GM18507 (cell line): ENCODE results near the gene KIF2A.

ENCODE experiments used
- DNase-seq: peaks from one replicate; pipeline ENCODE4 v3.0.0; 2011; ENCODE audit warnings: low read depth; ENCODE audit not compliant: insufficient read length; ENCODE audit errors: extremely low spot score
- FAIRE-seq: peaks from 2 replicates; lab custom pipeline; 2011; peaks lifted over from hg19 to GRCh38; lab: Jason Lieb, UNC

KIF2A gene

DNA sequence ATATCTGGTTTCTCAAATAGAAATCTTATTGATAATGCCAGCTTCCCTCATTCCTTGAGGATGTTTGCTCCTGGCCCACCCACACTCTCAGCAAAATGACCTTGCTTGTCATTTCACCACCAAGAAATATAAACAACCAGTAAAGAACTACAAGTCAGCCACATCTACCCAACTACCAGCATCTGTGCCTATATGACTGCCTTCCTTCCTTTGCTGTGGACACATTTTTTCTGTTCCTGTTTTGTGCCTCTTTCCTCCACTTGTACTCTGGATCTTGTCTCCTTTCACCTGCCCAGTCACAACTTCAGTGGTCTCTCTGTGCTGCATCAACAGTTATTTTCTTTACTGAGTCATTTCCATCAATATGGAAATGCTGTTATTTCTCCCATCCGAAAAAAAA lies 20.3 kb downstream of the KIF2A start:
- FAIRE-seq, result peak; percentile 72
- DNase-seq, result no peak

DNA sequence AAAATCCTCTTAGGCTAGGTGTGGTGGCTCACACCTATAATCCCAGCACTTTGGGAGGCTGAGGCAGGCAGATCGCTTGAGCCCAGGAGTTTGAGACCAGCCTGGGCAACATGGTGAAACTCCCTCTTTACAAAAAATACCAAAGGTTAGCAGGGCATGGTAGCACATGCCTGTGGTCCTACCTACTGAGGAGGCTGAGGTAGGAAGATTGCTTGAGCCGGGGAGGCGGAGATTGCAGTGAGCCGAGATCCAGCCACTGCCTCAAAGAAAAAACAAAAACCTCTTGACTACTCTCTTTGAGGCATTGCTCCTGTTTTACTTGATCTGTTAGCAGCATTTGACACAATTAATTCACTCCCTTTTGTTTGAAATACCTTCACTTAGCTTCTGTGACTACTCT lies 20.7 kb downstream of the KIF2A start:
- FAIRE-seq, result no peak
- DNase-seq, result no peak

DNA sequence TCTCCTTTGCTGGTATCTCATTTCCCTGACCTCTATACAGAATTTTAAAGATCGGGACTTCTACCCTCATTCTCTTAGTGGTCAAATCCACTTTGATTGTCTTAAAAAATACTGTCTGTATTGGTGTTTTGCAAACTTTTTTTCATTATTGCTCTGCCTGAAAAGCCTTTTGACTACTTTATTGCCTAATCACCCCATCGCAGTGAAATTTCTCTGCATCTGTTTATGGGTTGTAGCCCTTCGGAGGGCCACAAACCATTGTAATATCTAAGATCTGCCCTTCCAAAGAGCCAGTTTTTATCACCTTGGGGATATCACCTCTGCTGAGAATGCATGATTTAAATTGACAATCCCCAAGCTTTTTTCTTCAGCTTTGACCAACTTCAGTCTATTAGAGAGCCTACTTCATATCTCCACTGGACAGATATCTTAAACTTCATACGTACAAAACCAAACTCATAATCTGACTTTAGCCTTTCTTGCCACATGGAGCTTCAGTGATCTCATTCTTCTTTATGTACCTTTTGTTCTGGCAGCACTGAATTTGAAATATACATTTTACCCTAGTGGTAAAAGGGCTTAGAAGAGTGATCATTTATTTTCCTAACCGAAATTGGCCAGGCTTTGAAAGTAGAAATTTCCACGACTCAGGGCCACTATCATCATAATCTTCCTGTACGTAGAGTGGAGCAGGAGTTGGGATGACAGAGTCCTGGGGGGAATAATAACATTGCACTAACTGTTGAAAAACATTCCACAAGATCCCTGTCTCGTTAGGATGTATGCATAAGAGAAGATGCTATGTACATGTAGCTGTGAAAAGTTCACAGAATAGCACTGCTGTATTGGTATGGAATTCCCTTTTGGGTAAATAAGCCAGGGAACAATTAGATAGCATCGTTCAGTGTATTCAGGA lies 21.4 kb downstream of the KIF2A start:
- DNase-seq (no peak), FAIRE-seq (no peak)

DNA sequence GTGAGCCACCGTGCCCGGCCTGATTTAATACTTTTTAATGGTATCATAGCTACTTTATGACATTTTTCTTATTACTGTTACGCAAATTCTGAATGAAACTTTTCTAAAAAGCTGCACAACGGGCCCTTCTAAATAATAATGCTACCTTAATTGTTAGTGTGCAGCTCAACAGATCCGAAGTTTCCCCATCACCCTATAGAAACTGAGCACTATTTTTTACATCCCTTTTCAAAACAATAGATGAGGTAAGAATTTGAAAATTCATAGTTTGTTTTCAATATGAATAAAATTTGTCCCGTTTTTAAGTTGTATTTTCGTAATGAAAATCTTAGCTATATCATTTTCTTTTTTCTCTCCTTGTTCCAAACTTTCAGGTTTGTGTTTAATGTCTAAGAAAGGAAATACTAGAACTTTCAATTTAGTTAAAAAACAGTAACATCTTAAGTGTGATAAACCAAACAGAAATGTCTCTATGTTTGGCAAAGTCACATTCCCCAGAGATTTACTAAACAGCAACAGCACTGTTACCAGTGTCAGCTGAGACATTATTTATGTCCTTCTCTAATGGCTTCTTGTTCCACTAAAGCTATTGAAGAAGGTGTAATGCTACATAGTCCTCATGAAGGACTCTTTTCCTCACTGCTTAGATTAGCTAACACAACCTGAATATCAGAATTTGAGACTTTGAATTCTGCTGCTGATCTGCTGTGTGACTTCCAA lies 22.9 kb downstream of the KIF2A start:
- DNase-seq (no peak), FAIRE-seq (peak; percentile 54)

DNA sequence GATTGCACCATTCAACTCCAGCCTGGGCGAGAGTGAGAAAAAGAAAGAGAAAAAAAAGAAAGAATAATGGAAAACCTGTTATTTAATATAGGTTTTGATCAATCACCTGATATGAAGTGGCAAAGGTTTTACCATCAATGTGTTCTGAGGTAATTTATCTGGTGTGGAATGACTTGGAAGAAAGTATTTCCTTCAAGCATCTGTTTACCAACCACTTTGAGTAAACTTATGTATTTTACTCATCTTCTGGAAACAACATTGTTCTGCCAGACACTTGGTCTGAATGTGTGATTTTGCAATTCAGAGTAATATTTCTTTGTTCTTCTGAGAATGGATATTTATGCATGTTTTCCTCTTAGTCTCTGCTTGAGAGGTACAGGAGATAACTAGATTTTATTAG lies 24.3 kb downstream of the KIF2A start:
- FAIRE-seq (no peak), DNase-seq (no peak)

DNA sequence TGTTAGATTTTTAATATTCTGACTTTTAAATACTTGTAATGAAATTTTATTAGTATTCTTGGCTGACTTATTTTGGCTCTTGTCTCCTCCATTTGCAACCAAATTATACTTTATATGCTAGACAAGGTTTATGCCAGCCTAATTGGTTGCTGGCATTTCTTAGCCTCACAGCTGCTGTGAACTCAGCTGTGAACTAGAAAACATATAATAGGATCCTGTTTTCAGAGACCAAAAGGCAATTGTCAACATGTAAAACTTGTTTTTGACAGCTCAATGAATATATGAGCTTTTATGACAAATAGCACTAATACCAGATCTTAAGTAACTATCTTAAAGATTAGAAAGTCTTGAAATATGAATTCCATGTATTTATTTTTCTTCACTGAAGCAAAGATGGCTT lies 25.9 kb downstream of the KIF2A start:
- peak; percentile 5 for FAIRE-seq
- no peak for DNase-seq

DNA sequence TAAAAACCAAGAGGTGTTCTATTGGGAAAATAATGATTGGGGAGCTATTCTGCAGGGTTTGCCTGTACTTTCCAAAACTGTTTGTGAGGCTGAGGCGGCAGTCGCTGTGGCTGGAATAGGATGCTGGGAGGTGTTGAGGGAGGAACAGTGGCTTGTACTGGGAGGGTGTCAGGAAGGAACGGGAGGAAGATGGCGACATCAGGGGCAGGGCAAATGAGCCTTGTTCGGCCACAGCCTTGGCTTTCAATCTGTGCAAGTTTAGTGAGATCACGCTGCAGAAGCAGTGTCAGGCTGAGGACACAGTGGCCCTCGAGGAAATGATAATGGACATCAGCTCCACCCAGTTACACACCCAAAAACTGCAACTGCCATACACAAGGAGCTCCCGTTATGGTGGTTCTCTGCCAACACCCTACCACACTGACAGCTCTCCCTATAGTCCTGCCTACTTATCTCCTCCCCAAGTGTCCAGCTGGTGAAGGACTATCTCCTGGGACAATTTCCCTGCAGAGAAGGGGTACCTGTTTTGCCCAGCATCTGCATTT lies 27.3 kb downstream of the KIF2A start:
- DNase-seq, result no peak
- no peak for FAIRE-seq

DNA sequence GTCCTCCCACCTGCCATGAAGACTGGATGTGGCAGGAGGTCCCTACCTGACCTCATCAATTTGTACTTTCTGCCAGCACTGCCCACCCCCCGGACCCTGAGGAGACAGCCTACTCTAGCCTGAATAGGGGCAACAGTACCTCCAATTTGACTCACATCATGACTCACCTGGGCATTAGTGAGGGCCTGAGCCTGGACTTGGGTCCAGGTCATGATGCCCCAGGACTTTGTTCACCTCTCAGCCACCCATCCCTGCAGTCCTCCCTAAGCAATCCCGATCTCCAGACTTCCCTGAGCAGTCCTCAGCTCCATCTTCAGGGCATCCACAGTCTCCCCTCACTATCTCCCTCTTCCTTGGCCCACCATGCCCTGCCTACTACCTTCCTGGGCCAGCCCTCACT lies 28.1 kb downstream of the KIF2A start:
- FAIRE-seq (no peak), DNase-seq (no peak)

DNA sequence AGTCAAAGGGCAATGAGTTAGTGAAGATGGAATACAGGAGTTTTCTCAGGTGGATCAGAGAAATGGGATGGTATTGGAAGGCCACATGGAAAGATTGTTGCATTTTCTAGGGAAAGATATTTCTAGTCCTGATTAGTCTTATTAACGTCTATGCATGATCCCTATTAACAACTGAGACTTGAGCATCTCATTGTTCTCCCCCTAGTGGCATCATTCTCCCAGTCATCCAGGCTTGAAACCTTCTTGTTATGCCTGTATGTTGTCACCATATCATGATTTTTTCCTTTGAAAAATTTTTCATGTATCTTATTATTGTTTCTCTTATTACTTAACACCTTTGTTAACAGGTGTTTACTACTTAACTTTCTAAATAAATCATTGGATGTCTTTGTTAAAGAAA lies 34.4 kb downstream of the KIF2A start:
- no peak for DNase-seq

DNA sequence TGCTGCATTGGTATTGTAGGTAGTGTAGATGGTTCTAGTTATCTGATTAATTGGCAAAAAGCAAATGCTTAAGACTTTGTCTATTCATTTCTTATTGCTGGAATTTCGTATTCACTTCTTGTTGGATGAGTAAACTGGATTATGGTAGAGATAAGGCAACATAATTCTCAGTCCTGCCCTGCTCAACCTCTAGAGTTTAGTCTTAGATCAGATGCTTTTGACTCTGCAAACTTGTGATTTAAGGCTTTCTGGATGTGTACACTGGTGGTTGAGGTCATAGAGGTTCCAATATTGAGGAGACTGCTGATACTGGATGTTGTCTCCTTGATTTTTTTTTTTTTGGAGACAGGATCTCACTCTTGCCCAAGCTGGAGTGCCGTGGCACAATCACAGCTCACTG lies 35.0 kb downstream of the KIF2A start:
- DNase-seq (no peak), FAIRE-seq (no peak)

More for the DNA sequence above, 34.4 kb downstream of the KIF2A start:
- peak; percentile 46 for FAIRE-seq

DNA sequence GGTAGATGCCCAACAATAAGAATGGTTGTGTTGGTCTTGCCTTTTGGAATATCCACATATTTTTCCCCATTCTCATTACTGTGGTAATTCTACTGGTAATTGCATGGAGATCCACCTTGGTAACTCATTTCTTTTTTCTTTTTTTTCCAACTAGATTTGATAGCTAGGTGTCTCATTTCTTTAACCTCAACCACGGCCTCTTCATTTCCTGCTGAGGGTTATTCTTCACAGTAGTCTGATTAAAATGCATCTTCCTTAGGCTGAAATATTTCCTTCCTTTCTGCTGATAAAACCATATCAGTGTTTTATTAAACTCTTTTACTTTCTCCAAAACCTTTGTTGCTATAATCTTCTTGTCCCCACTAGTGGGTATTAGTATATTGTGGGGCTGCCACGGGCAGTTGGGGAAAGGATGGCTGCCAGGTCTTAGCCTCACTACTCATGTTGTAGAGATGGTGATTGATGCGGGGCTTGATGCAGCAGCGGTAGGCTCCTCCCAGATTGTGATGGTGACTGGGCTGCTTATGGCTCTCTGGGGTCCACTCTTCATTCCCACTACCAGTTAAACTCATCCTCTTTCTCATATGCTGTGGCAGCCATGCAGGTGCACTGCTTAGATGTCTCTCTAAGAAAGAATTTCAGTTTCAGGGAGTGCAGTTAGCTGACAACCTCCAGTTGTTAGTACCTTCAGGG lies 35.9 kb downstream of the KIF2A start:
- FAIRE-seq, result no peak
- DNase-seq, result no peak

DNA sequence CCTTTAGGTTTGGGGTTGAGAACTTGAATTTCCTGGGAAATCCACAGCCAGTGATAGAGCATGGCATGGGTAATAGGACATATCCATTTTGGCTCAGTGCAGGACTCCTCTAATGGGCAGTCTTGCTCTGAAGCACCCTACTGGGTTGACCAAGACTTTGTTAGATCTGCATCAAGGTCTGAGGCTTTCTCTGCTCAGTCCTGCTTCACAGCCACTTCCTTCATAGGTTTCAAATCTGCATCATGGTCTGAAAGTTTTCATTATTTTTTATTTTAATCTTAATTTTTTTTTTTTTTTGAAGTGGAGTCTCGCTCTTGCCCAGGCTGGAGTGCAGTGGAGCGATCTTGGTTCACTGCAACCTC lies 36.5 kb downstream of the KIF2A start:
- FAIRE-seq (no peak), DNase-seq (no peak)

DNA sequence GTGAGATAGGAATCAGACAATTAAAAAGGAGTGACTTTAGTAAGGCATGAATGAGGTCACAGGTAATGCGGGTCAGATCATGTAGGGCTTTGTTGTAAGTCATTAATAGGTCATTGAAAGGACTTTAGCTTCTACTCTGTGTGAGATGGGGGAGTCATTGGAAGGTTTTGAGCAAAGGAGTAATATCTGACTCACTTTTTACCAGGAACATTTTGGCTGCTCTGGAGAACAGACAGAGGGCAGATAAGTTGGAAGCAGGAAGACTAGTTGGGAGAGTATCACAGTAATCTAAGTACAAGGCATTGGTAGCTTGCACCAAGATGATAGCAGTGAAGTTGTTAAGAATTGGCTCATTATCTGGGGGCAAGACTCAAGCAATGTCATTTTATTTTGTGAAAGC lies 37.4 kb downstream of the KIF2A start:
- DNase-seq, result no peak
- FAIRE-seq, result no peak

DNA sequence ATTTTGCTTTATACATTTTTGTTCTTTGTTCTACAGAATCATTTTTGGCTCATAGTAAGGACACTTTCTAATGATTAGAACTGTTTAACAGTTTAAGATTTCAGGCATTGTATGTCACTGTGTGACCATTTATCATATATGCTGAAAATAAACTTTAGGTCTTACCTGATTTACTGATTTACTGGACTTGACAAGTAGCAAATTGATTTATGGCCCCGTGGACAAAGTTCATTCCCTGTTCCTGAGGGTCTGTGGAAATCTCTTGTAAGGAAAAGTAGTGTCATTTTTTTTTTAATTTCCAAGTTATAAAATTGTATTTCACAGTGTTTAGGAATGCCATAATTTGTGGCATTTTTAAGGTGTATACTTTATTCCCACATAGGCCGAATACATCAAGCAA lies 40.7 kb downstream of the KIF2A start:
- DNase-seq, result no peak
- FAIRE-seq, result no peak

DNA sequence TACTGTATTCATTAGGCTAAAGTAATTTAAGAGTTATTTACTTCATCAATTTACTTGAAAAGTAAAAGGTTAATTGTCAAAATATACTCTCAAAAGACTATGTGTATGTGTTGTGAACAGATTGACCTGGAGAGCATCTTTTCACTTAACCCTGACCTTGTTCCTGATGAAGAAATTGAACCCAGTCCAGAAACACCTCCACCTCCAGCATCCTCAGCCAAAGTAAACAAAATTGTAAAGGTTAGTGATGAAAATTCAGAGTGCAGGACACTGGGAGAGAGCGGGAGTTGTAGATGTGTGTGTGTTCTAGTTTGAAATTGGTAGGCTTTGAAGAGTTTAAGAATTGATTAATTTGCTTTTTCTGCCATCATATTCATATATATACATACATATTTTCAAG lies 41.9 kb downstream of the KIF2A start:
- FAIRE-seq, result no peak
- DNase-seq, result no peak

DNA sequence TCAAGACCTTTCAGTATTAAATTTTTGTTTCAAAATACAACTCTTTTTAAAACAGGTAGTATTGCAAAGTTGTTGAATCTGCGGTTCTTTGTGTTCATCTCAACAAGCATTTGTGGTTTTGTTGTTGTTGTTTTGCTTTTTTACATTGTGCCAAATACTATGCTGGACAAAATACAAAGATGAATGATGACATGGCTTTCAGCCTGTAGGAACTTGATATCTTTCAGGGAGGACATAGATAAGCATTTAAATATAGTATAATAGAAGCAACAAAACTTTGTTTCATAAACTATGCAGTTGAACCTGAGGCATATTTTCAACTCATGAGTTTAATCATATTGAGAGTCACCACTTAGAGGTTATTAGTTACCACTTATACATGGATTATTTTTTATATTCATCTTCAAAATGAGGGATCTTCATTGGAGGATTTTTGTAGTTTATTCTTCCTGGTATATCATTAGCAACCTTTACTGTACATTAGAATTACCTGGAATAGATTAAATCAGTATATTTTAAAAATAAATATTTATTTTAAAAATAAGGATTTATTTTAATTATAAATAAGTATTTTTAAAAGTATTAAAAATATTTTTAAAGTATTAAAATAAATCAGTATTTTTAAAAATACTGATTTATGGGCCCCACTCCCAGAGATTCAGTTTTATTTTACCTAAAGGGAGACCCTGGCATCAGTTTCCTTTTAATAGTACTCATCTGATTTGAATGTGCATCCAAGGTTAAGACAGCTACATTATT lies 42.9 kb downstream of the KIF2A start:
- no peak for FAIRE-seq
- no peak for DNase-seq

DNA sequence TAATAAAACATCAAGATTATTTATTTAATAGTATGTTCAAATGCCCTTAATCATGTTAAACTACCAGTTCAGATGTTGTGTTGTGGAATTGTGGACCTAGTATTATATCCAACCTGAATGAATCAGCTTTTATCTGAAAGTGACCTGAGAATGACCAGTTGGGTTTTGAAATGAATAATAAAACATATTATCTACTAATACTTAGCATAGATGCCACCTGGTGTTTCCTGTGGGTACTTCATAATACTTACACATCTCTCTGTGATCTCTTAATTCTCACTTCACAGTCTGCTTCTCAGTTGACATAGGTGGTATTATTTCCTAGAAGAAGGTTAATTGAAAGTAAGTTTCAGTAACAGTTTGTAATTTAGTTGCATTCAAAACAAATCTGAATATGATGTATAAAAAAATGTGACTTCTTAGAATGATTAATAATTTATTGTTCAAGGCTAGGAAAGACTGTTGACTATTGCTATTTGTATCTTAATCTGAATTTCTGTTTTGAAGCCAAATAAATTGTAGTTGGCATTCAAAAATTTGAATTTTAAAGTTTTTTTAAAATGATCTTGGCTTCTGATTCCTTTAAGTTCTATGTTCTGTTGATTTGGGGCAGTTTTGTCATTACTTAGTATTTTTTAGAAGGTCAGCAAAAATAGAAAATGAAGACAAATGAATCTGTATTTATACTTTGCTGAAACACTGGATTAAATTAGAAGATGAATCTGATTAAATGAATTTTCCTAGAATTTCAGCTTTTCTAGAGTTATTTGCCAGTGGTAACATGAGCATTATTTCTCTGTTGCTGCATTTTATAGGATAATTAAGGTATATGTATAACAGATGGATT lies 48.2 kb downstream of the KIF2A start:
- no peak for DNase-seq
- FAIRE-seq, result peak; percentile 49

DNA sequence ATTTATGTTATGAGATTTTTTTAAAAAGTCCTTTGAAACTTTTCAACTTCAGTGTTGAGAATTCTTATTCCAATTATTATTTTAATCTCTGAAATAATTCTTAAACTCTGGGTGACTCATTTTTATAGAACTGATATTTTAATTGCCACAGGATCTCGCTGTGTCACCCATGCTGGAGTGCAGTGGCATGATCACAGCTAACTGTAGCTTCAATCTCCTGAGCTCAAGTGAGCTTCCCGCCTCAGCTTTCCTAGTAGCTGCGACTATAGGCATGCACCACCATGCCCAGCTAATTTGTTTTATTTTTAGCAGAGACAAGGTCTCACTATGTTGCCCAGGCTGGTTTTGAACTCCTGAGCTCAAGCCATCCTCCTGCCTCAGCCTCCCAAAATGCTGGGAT lies 56.7 kb downstream of the KIF2A start:
- DNase-seq, result no peak
- no peak for FAIRE-seq

DNA sequence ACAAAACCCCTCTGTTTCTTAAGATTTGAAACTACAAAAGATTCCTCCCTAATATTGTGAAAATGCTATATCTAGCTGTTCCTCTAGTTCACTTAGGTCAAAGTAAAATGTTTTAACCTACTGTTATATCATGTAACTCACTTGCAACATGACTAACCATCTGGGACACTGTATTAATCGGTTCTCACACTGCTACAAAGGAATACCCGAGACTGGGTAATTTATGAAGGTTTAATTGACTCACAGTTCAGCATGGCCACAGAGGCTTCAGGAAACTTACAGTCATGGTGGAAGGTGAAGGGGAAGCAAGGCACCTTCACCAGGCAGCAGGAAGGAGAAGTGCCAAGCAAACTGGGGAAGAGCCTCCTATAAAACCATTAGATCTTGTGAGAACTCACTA lies 63.0 kb downstream of the KIF2A start:
- peak; percentile 15 for FAIRE-seq
- DNase-seq, result no peak
